GM19351 (cell line): ENCODE data around the gene DHFR2.

Source experiments
- ATAC-seq: cut with Tn5 transposase; IDR thresholded peaks from one replicate; pipeline ENCODE4 v1.9.1; 2021; ENCODE audit warnings: mild to moderate bottlenecking, moderate library complexity; ENCODE audit not compliant: unreplicated experiment

The DHFR2 gene

GRCh38 chr3:94008253-94008652 is 54.5 kb downstream of the DHFR2 start:
- no peak for ATAC-seq
